NCI-H524 treated with DMSO at 0.1 percent for 48 hours (cell line): ENCODE results near the gene CHST15.

Experiments used
- DNase-seq: peaks from one replicate; lab custom pipeline; 2025; lab: John Stamatoyannopoulos, UW

Gene CHST15

DNA sequence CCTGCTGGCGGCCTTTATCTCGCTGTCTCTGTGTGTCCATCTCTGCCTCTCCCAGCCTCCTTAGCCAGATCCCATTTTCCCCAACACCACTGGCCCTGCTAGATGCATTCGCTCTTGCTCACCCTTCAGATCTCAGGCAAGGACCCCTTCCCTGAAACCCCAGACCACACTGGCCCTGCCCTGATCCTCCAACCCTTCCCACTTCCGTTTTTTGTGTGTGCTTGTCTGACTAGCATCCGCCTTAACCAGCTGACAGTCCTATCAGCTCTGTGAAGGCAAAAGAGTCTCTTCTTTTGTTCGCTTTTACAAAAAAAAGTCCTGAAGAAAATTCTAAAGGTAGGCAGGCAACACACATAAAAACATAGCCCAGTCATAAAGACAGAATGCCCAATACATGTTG is 28.7 kb downstream of the CHST15 start:
- DNase-seq = no peak

DNA sequence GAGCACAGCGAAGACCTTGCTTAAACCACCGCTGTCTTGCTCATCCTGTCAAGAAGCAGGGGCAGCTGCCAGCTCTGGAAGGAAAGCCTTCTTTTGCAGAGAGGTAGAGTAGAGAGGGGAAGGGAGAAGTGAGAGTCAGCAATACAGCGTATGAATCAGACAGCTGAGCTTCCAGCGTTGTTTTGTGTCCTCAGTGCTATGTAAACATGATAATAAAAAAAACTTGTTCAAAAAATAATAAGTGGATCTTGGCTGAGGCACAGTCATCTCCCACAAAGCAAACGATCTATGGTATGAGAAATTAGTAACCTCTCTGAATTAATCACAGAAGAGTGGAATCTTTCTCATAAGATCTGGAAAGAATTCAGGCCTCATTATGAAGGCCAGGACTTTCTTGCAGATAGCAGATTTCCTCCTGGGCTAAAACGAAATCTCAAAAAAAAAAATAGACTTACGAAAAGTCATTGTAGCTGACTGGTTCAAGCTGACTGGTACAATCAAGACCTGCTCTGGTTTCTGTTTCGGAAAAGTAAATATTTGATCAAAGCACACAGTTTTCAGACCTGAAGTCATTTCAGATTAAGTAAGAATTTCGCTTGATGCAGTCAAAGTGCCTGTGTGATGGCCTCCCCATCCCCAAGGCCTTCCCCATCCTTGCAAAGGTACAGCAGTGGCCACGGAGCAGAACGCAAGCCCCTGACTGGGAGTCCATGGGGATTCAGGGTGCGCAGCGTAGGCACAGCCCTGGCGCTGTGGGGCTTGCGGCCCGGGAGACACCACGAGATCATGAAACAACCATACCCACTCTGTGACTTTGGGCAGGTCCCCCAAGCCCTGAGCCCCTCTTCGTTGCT is 29.4 kb downstream of the CHST15 start:
- no peak for DNase-seq

DNA sequence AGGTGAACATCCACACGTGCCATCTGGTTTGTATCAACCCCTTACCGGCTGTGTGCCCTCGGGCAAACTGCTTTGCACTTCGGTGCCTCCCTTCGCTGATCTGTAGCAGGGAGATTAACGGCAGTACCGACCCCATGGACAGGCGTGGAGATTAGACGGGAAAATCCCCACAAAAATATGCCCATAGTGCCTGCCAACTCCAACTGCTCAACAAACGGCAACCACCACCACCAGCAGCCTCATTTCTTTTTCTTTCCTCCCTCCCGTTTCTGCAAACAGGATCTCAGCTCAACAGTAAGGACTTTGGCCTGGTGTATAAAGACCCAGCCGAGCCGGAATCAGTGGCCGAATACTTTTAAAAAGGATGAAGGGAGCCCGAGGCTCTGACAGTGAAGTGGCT is 31.0 kb downstream of the CHST15 start:
- DNase-seq = no peak

DNA sequence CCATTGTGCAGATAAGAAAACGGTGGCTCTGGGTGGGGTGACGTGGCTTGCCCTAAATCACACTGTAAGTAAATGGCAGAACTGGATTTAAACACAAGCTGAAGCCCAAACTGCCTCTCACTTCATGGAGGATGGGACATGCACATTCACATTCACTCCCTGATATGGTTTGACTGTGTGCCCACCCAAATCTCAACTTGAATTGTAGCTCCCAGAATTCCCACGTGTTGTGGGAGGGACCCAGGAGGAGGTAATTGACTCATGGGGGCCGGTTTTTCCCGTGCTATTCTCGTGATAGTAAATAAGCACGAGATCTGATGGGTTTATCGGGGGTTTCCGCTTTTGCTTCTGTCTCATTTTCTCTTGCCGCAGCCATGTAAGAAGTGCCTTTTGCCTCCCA is 32.4 kb downstream of the CHST15 start:
- no peak for DNase-seq

DNA sequence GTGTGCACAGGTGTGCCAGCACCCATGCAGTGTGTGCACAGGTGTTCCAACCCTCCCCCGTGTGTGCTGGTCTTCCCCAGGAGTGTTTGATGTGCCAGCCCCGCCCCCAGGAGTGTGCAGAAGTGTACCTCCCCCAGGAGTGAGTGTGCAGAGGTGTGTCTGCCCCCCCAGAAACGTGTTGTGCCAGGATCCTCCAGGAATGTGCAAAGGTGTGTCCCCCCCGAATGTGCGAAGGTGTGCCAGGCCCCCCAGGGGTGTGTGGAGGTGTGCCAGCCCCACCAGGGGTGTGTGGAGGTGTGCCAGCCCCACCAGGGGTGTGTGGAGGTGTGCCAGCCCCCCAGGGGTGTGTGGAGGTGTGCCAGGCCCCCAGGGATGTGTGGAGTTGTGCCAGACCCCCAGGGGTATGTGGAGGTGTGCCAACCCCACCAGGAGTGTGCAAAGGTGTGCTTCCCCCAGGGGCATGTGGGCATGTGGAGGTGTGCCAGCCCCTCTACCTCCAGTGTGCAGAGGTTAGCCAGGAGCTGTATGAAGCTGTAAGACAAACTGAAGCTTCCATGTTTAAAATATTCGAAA is 33.2 kb downstream of the CHST15 start:
- no peak for DNase-seq

DNA sequence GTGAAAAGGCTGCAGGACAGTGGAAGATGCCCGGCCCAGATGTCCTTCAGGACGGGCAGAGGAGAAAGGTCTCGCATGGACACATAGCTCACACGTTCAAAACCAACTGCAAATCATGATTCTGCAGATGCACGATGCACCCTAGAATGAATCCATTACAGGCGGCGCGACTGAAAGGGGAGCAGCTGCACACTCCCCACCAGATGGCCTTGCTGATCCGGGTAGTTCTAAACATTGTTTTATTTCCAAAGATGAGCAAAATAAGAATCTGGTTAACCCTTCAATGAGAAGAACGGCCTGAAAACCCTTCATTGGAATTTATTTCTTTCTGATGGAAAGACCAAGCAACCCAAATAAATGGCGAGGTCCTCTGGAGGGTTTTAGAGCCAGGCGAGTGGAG is 33.8 kb downstream of the CHST15 start:
- DNase-seq = no peak

DNA sequence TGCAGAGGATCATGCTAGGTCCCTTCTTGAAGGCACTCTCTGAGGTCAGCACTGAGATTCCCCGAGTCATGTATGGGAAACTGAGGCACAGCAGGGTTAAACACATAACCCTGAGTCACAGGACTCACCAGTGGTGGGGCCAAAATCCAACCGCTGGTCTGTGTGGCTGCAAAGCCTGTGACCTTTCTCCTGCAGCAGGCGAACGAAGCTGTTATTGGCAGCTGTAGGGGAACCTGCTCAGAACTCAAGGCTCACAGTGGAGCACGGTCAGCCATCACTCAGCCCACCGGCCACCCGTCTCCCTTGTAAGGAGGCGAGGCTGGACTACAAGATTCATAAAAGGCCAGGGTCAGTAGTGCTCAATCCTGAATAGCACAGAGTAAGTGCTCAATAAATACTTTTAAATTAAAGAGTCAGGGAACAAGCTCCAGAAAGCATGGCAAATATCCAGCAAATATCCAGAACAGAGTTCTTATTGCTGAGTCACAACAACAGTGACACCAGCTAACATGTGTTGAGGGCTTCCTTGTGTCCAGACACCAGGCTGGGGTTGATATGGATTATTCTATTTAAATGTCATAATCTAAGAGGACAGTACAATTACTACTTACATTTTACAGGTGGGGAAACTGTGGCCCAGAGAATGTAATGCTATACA is 34.9 kb downstream of the CHST15 start:
- DNase-seq = no peak

DNA sequence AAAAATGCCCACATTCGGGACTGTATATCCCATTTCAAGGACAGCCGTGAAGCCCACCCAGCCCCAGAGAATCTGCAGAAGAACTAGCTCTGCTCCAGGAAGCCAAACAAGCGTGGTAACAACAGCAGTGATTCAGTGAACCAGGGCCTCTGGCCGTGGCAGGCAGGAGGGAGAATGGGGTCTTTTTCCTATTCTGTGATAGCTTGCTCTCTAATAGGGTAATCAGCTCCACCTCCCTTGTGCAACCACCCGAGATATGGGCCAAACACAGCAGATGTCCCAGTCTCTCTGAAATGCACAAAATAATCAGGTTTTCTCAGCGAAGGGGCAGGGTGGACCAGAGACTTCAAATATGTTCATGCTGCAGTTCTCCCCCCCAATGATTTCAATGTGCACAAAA is 35.8 kb downstream of the CHST15 start:
- DNase-seq = no peak

DNA sequence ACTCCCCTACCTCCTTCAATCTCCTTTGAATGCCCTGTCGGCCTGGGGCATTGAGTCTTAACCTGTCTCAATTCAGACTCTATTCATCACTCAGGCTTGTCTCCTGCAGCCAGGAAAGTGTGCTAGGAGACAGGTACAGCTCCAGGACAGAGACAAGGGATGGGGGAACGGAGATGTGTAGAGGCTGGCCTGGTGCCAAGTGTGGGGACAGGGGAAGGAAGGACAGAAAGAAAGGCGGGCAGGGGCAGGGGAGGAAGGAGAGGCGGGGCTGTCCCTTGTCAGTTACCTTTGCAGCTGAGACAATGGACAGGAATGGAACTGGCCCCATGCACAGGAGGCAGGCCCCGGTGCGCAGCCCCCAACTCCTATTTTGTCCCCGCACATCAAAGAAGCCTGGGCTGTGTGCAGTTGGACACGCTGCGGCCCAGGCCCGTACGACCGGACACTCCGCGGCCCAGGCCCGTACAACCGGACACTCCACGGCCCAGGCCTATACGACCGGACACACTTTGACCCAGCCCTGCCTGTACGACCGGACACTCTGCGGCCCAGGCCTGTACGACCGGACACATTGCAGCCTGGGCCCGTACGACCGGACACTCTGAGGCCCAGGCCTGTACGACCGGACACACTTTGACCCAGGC is 36.9 kb downstream of the CHST15 start:
- no peak for DNase-seq

DNA sequence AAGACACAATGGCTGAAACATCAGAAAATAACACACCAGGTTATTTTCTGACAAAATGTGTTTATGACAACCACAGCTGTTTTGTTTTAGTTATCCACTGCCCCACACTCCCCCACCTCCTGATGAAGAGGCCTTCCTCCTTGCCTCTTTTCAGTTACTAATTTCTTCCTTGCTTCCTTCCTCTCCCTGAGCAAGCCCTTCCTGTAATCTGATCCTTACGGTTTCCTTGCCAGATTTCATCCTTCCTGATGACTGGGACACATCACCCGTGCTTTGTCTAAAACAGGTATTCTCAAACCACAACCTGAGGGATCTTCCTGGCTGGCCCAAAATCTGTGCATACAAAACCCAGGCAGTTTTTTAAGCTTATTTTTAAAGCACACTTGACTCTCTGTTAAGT is 39.4 kb downstream of the CHST15 start:
- DNase-seq = no peak

DNA sequence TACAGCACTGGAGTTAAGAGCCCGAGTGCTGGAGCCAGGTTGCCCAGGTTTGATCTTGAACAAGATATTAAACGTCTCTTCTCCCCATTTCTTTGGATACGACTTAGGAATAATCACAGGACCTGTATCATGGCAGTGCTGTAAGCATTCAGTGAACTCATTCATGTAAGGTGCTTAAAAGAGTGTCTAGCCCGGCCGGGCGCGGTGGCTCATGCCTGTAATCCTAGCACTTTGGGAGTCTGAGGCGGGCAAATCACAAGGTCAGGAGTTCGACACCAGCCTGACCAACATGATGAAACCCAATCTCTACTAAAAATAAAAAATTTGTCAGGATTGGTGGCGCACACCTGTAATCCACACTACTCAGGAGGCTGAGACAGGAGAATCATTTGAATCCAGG is 40.8 kb downstream of the CHST15 start:
- no peak for DNase-seq

DNA sequence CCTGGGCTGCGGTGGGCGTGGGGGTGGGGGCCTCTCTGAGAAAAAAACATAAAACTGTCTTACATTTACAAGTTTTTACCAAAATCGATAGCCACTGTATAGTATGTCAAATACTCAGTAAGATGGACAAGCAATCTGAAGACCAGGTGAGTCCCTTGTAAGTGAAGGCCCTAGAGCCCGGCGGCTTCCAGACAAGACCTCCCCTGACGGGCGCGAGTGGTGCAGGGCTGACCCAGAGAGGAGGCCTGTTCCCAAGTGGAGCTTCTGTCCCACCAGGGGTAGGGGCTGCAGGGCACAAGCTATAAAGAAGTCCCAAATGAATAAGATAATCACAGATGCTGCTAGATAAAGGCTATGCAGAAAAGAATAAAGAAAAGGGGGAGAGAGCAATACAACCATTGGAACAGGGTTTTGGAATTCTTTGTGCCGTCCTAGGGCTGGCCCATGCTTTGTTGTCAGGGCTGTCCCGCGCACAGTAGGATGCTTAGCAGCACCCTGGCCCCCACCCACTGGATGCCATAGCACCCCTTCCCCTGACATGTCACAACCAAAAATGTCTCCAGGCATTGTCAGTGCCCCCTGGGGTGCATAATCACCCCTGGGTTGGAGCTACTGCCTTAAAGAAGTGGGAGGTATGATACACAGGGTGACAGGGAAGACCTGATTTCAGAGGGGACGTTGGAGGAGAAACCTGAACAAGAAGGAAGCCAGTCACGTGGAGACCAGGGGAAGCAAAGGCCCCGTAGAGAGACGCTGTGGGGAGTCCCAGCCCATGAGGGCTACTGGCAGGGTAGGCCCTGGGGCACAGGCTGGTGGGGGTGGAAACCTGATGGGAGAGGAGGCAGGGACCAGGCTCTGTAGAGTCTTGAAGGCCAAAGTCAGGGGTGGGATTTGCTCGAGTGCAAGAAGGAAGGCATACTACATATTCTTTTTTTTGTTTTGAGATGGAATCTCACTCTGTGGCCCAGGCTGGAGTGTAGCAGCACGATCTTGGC is 43.1 kb downstream of the CHST15 start:
- no peak for DNase-seq

DNA sequence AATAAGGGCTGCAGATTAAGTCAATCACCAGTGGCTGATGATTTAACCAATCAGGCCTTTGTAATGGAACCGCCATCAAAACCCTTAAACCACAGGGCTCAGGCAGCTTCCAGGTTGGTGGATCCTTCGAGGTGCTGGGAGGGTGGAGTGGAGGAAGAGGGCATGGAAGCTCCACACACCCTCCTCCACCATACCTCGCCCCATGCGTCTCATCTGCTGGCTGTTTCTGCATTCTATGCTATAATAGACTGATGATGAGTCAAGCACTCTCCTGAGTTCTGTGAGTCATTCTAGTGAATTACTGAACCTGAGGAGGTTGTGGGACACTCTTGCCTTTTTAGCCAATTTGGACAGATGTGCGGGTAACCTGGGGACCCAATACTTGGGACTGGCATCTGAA is 43.9 kb downstream of the CHST15 start:
- DNase-seq = no peak

DNA sequence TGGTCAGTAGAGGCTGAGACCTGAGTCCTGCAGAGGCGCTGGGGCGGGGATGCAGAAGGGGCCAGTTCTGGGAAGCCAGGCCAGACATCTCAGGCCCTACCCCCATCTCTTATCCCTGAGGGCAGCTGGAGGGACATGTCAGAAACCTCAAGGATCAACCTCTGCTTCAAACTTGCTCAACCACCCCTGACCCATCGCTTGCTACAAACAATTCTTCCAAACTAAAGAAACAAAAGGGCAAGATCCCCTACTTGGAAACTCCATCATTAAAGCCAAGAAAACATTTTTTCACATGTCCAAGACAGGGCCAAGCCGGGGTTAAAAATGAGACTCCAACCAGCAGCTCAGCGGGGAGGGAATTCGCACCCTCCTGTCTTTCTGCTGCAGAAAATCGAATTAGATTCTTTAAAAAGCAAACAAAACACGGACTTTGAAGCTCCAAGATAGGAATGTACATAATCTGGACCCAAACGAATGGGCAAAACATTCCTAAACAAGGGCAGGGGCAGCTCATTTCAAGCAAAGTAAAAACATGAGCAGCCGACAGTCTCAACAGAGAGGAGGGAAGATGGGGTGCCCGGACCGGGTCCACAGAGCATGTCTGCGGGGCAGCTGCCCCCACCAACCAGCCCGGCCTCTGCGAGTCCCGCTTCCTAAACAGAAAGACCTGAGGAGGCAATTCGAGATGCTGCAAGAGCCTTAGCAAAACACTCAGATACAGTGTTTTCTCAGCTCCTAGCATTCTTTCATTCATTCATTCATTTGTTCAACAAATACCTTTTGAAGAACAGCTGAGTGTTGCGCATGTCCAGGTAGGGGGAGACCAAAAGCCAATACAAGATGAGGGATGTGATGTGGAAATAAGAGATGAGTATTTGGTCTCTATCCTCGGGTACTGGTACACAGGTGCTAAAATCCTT is 44.8 kb downstream of the CHST15 start:
- DNase-seq = no peak

DNA sequence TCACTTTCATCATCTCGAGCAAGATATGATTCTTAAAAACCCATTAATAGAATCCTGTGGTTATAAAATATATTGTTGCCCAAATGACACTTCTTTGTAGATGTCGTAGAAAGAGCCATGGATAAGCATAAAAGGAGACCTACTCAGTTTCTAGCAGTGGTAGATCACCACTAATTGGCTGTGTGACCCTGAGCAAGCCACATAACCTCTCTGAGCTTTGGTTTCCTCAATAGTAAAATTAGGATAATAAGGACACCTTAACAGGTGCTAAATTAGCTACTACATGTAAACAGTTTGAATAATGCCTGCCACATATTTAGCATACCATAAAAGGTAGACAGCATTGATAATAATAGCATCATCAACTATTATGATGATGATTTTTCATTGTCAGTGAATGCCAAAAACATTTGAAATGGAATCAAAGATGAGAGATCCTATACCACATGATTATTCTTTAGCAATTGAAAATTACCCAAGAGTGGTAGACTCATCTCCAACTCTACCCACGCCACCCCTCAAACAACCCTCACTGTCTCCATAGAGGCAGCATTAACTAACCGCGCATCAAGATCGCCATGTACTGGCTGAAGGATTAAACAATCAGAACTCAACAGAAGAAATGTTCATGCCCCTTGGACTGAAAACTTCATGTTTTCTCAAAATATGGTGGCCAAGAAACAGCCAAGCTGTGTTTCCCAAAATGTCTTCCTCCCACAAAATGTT is 45.8 kb downstream of the CHST15 start:
- DNase-seq = no peak

DNA sequence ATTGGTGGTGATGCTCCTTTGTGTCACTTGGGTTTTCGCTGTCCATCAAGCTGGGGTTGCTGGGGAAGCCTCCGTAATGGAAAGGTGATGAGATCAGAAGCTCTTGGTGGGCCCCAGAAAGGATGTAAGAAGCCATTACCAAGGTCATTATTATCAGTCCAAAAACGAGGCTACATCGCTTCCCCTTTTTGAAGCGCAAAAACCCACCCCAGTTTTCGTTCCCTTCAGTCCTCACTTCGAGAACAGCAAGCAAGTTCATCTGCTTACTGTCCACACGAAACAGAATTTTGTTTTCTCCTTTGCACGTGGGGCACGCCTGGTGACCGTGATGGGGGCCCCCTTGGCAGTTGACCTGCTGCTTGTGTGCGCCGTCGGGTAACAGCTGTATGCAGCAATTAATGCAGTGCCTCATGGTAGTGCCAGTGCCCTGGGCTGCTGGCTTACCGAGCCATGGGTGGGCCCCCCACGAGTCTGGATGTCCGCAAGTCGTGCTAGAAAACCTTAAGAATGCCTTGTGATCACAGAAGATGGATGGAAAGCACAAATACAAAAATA is 47.5 kb downstream of the CHST15 start:
- DNase-seq = no peak

DNA sequence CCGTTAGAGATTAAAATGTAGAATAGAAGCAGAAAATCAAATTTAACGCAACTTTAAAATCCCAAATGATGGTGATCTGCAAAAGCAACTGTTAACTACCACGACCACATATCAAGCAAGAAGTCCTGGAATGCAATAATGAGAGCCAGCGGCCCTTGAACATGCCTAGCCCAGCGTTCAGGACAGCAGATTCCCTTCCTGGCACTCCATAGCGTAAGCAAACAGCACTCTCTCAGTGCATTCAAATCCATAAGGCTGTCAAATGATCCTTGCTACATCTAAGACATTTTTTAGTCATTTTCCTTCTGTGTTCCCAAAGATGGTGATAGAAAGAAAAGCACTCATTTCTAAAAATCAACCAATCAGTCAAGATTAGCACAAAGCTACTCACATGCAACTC is 48.1 kb downstream of the CHST15 start:
- no peak for DNase-seq

DNA sequence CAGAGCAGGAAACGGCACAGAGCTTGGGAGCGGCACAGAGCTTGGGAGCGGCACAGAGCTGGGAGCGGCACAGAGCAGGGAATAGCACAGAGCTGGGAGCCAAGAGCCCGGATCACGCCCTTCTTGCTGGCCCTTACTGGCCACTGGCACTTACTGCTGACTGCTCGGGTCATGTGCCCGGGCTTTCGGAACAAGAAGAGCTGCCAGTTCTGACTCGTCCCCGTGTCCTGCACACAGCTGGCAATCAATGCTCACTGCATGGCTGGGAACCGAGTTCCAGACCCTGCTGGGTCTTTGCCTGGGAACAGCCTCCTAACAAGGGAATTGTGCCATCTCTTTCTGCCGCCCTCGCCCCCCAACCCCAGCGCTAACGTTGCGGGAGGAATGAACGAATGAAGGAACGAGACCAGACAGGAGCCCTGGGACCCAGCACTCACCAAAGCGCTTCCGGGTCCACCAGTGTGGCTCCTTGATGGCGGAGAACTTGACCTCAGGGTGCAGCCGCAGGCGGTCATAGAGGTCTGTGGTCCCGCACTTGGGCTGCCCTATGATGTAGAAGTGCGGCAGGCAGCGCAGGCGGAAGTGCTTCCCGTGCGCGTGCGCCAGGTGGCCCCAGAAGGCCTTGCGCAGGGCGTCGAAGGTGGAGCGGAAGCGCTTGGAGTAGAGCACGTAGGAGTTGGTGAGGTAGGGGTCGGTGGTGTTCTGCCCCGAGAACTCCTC is 49.1 kb downstream of the CHST15 start:
- no peak for DNase-seq
